Upper lobe of right lung (tissue), 1 donor: ENCODE results near the gene LRFN2. TPM values are rescaled to one million over a fixed set of nuclear protein-coding genes. Genes with fewer than 3 reads are reported as not detected.
A peak's percentile ranks its signal among the peaks of the same experiment; 100 is the strongest.

Experiments used
- ATAC-seq: fragments of 200-7000 bp; cut with Tn5 transposase; one replicate; pipeline ENCODE4 v1.9.1; 2020; ENCODE audit warnings: mild to moderate bottlenecking, moderate library complexity
- DNase-seq: peaks from one replicate; pipeline ENCODE4 v3.0.0-alpha.2; 2020
- H3K27ac ChIP-seq: fragments of 200-600 bp; one replicate; pipeline ENCODE4 v1.8.0; 2022
- H3K27me3 ChIP-seq: fragments of 200-600 bp; one replicate; pipeline ENCODE4 v1.8.0; 2022; ENCODE audit warnings: mild to moderate bottlenecking
- H3K36me3 ChIP-seq: fragments of 200-600 bp; one replicate; pipeline ENCODE4 v1.8.0; 2022
- H3K4me1 ChIP-seq: fragments of 200-600 bp; one replicate; pipeline ENCODE4 v1.8.0; 2022
- H3K4me3 ChIP-seq: fragments of 200-600 bp; one replicate; pipeline ENCODE4 v1.8.0; 2022; ENCODE audit warnings: mild to moderate bottlenecking
- H3K9me3 ChIP-seq: fragments of 200-600 bp; one replicate; pipeline ENCODE4 v1.8.0; 2022
- CTCF ChIP-seq: fragments of 200-600 bp; IDR thresholded peaks from one replicate; pipeline ENCODE4 v1.8.0; 2022; ENCODE audit warnings: antibody characterized with exemption
- intact Hi-C: fragments of 100-400 bp; cut with DNase I; formaldehyde crosslinking; loops from one replicate; pipeline ENCODE4 v1.11.0; 2022
- total RNA-seq: library from RNA; stranded (reverse); fragmentation: NEBNext Ultra II Directional; extraction: Animal tissue kit (Norgen Biotek cat#: 25700); gene quantifications from one replicate; pipeline ENCODE4 v1.2.1, GENCODE V29; 2021
- donor health status: DM: no; HTN: yes; CAD: no; lungs with severe emphysema.

LRFN2 gene
- total RNA-seq, 1 donor from 2014 or later: not detected

DNA sequence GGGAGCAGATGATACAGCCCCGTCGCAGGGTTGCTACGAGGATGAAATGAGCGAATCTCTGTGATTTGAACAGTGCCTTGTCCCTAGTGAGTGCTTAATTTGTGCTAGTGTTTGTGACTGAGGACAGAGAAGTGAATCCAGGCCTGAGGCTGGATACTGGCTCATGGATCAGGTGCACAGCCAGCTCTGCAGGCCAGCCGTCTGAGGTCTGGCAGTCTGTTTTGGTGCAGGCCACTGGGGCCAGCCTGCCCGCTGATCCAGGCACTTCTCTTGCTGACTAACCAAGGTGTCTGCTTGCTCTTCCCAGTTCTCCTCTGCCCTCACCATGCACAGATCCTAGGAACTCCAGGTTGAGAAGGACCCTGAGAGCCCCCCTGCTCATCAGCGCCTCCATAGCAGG is 181.0 kb downstream of the LRFN2 start:
- H3K4me3 ChIP-seq: no peak overlapping the region
- no peaks in the 10 kb centered on the region for H3K36me3 ChIP-seq
- H3K4me1 ChIP-seq: no peaks in the 10 kb centered on the region
- no peak overlapping the region for H3K27ac ChIP-seq
- no peak for ATAC-seq
- no peak for DNase-seq
- H3K9me3 ChIP-seq: no peaks in the 10 kb centered on the region
- TF ChIP-seq CTCF: no peak
- intact Hi-C loops: no loop called here
- H3K27me3 ChIP-seq: no peaks in the 10 kb centered on the region

- Histone ChIP-seq H3K27me3 (no peaks in the 10 kb centered on the region), H3K4me1 (no peaks in the 10 kb centered on the region), H3K4me3 (no peak overlapping the region), H3K36me3 (no peaks in the 10 kb centered on the region), H3K9me3 (no peaks in the 10 kb centered on the region), H3K27ac (no peak overlapping the region)
- no peak for ATAC-seq
- DNase-seq: no peak
- no peak for TF ChIP-seq CTCF
- intact Hi-C loops: no loop called here
These were observed 186.4 kb downstream of the LRFN2 start for GRCh38 chr6:40400738-40401137.

- DNase-seq: no peak
- no peaks in the 10 kb centered on the region for H3K36me3 ChIP-seq
- H3K4me3 ChIP-seq: no peak overlapping the region
- H3K27me3 ChIP-seq: no peaks in the 10 kb centered on the region
- TF ChIP-seq CTCF: no peak
- H3K4me1 ChIP-seq: no peaks in the 10 kb centered on the region
- no peaks in the 10 kb centered on the region for H3K9me3 ChIP-seq
- H3K27ac ChIP-seq: no peak overlapping the region
- intact Hi-C loops: no loop called here
- peak; percentile 24 for ATAC-seq
These were observed 187.2 kb downstream of the LRFN2 start for GRCh38 chr6:40399888-40400457.

- Histone ChIP-seq H3K27me3 (no peaks in the 10 kb centered on the region), H3K27ac (no peak overlapping the region), H3K4me1 (no peaks in the 10 kb centered on the region), H3K36me3 (no peaks in the 10 kb centered on the region), H3K9me3 (no peaks in the 10 kb centered on the region), H3K4me3 (no peak overlapping the region)
- intact Hi-C loops: no loop called here
- no peak for TF ChIP-seq CTCF
- ATAC-seq (no peak), DNase-seq (no peak)
These were observed 188.2 kb downstream of the LRFN2 start for GRCh38 chr6:40398810-40399477.

- Histone ChIP-seq H3K27ac (no peak overlapping the region), H3K4me3 (no peak overlapping the region), H3K27me3 (no peaks in the 10 kb centered on the region), H3K4me1 (no peaks in the 10 kb centered on the region), H3K9me3 (no peaks in the 10 kb centered on the region), H3K36me3 (no peaks in the 10 kb centered on the region)
- no peak for TF ChIP-seq CTCF
- DNase-seq (no peak), ATAC-seq (no peak)
- intact Hi-C loops: no loop called here
These were observed 189.0 kb downstream of the LRFN2 start for GRCh38 chr6:40398034-40398691.
